Stimulated activated effector memory CD8-positive, alpha-beta T cell treated with anti-CD3 and anti-CD28 coated beads, Interleukin-12 subunit alpha, Interleukin-12 subunit beta, amount 100 ng/mL, for 72 hours (primary cell): ENCODE data around the gene PIP5K1B.

ENCODE experiments used
- ATAC-seq: fragments of 150-1000 bp; cut with Tn5 transposase; 2 replicates; pipeline ENCODE4 v1.10.0; 2021
- DNase-seq, 2 donors: peaks; one replicate each; pipeline ENCODE4 v3.0.0; 2021 to 2022; ENCODE audit warnings: low spot score in 2 of 2
- H3K27ac Mint-ChIP-seq: one replicate; pipeline ENCODE4 v1.8.0; 2022; ENCODE audit warnings: mild to moderate bottlenecking, mixed read lengths
- H3K36me3 Mint-ChIP-seq: one replicate; pipeline ENCODE4 v1.8.0; 2022; ENCODE audit warnings: mild to moderate bottlenecking, mixed read lengths
- H3K4me1 Mint-ChIP-seq: one replicate; pipeline ENCODE4 v1.8.0; 2022; ENCODE audit warnings: mixed read lengths
- H3K4me3 Mint-ChIP-seq: one replicate; pipeline ENCODE4 v1.8.0; 2022; ENCODE audit warnings: mild to moderate bottlenecking, mixed read lengths
- H3K9me3 Mint-ChIP-seq: one replicate; pipeline ENCODE4 v1.8.0; 2022; ENCODE audit warnings: mixed read lengths

PIP5K1B gene

GRCh38 chr9:68719847-68720246 is 14.8 kb downstream of the PIP5K1B start:
- no peaks in the 10 kb centered on the region for H3K36me3 Mint-ChIP-seq
- no peak for ATAC-seq
- H3K9me3 Mint-ChIP-seq: no peaks in the 10 kb centered on the region
- DNase-seq: no peak
- H3K4me3 Mint-ChIP-seq: no peak overlapping the region
- no peak overlapping the region for H3K27ac Mint-ChIP-seq
- H3K4me1 Mint-ChIP-seq: no peaks in the 10 kb centered on the region

GRCh38 chr9:68720656-68721313 is 15.7 kb downstream of the PIP5K1B start:
- no peaks in the 10 kb centered on the region for H3K4me1 Mint-ChIP-seq
- DNase-seq (no peak), ATAC-seq (no peak)
- H3K36me3 Mint-ChIP-seq: no peaks in the 10 kb centered on the region
- H3K4me3 Mint-ChIP-seq: no peak overlapping the region
- no peaks in the 10 kb centered on the region for H3K9me3 Mint-ChIP-seq
- H3K27ac Mint-ChIP-seq: no peak overlapping the region

- Mint-ChIP-seq H3K4me3 (no peak overlapping the region), H3K4me1 (no peaks in the 10 kb centered on the region), H3K36me3 (no peaks in the 10 kb centered on the region), H3K27ac (no peak overlapping the region), H3K9me3 (no peaks in the 10 kb centered on the region)
- ATAC-seq (no peak), DNase-seq (no peak)
Observed at GRCh38 chr9:68721666-68722330, 16.8 kb downstream of the PIP5K1B start.

GRCh38 chr9:68725070-68725469 is 20.0 kb downstream of the PIP5K1B start:
- no peak for ATAC-seq
- Mint-ChIP-seq H3K27ac (no peak overlapping the region), H3K4me1 (no peaks in the 10 kb centered on the region), H3K36me3 (no peaks in the 10 kb centered on the region), H3K4me3 (no peak overlapping the region), H3K9me3 (no peaks in the 10 kb centered on the region)
- DNase-seq: no peak

GRCh38 chr9:68726489-68726888 is 21.4 kb downstream of the PIP5K1B start:
- Mint-ChIP-seq H3K4me3 (no peak overlapping the region), H3K27ac (no peak overlapping the region), H3K36me3 (no peaks in the 10 kb centered on the region), H3K9me3 (no peaks in the 10 kb centered on the region), H3K4me1 (no peaks in the 10 kb centered on the region)
- DNase-seq (no peak), ATAC-seq (no peak)

GRCh38 chr9:68727636-68728035 is 22.6 kb downstream of the PIP5K1B start:
- Mint-ChIP-seq H3K36me3 (no peaks in the 10 kb centered on the region), H3K4me1 (no peaks in the 10 kb centered on the region), H3K4me3 (no peak overlapping the region), H3K27ac (no peak overlapping the region), H3K9me3 (no peaks in the 10 kb centered on the region)
- ATAC-seq (no peak), DNase-seq (no peak)

- no peaks in the 10 kb centered on the region for H3K36me3 Mint-ChIP-seq
- H3K4me1 Mint-ChIP-seq: no peaks in the 10 kb centered on the region
- no peak for DNase-seq
- no peak overlapping the region for H3K27ac Mint-ChIP-seq
- ATAC-seq: peak; percentile 16
- no peak overlapping the region for H3K4me3 Mint-ChIP-seq
- H3K9me3 Mint-ChIP-seq: no peaks in the 10 kb centered on the region
Observed at GRCh38 chr9:68728731-68729130, 23.7 kb downstream of the PIP5K1B start.

- Mint-ChIP-seq H3K4me1 (no peaks in the 10 kb centered on the region), H3K27ac (no peak overlapping the region), H3K4me3 (no peak overlapping the region), H3K9me3 (no peaks in the 10 kb centered on the region), H3K36me3 (no peaks in the 10 kb centered on the region)
- DNase-seq (no peak), ATAC-seq (no peak)
Observed at GRCh38 chr9:68730570-68731235, 25.7 kb downstream of the PIP5K1B start.

- DNase-seq: no peak
- Mint-ChIP-seq H3K36me3 (no peaks in the 10 kb centered on the region), H3K4me3 (no peak overlapping the region), H3K27ac (no peak overlapping the region), H3K9me3 (no peaks in the 10 kb centered on the region), H3K4me1 (no peaks in the 10 kb centered on the region)
- no peak for ATAC-seq
Observed at GRCh38 chr9:68731857-68732256, 26.8 kb downstream of the PIP5K1B start.

GRCh38 chr9:68732405-68733020 is 27.5 kb downstream of the PIP5K1B start:
- Mint-ChIP-seq H3K4me1 (no peaks in the 10 kb centered on the region), H3K27ac (no peak overlapping the region), H3K9me3 (no peaks in the 10 kb centered on the region), H3K4me3 (no peak overlapping the region), H3K36me3 (no peaks in the 10 kb centered on the region)
- ATAC-seq (no peak), DNase-seq (no peak)

GRCh38 chr9:68733021-68733405 is 28.0 kb downstream of the PIP5K1B start:
- Mint-ChIP-seq H3K4me1 (no peaks in the 10 kb centered on the region), H3K4me3 (no peak overlapping the region), H3K9me3 (no peaks in the 10 kb centered on the region), H3K36me3 (no peaks in the 10 kb centered on the region), H3K27ac (no peak overlapping the region)
- ATAC-seq (no peak), DNase-seq (no peak)

- H3K36me3 Mint-ChIP-seq: no peaks in the 10 kb centered on the region
Observed at GRCh38 chr9:68738358-68738757, 33.3 kb downstream of the PIP5K1B start.

GRCh38 chr9:68739621-68740174 is 34.7 kb downstream of the PIP5K1B start:
- H3K36me3 Mint-ChIP-seq: no peaks in the 10 kb centered on the region
- DNase-seq (no peak), ATAC-seq (no peak)
- H3K27ac Mint-ChIP-seq: no peak overlapping the region
- H3K4me1 Mint-ChIP-seq: no peaks in the 10 kb centered on the region
- no peak overlapping the region for H3K4me3 Mint-ChIP-seq
- no peaks in the 10 kb centered on the region for H3K9me3 Mint-ChIP-seq

More at GRCh38 chr9:68738358-68738757, 33.3 kb downstream of the PIP5K1B start:
- no peak overlapping the region for H3K27ac Mint-ChIP-seq
- no peak for ATAC-seq
- no peak for DNase-seq
- H3K4me1 Mint-ChIP-seq: no peaks in the 10 kb centered on the region
- no peak overlapping the region for H3K4me3 Mint-ChIP-seq
- no peaks in the 10 kb centered on the region for H3K9me3 Mint-ChIP-seq

- Mint-ChIP-seq H3K4me1 (no peaks in the 10 kb centered on the region), H3K27ac (no peak overlapping the region), H3K36me3 (no peaks in the 10 kb centered on the region), H3K9me3 (no peaks in the 10 kb centered on the region), H3K4me3 (no peak overlapping the region)
- ATAC-seq (no peak), DNase-seq (no peak)
Observed at GRCh38 chr9:68740561-68740960, 35.5 kb downstream of the PIP5K1B start.

- H3K27ac Mint-ChIP-seq: no peak overlapping the region
- H3K4me1 Mint-ChIP-seq: no peaks in the 10 kb centered on the region
- H3K9me3 Mint-ChIP-seq: no peaks in the 10 kb centered on the region
- no peaks in the 10 kb centered on the region for H3K36me3 Mint-ChIP-seq
- ATAC-seq: no peak
- H3K4me3 Mint-ChIP-seq: no peak overlapping the region
- no peak for DNase-seq
Observed at GRCh38 chr9:68741234-68741633, 36.2 kb downstream of the PIP5K1B start.
